Endodermal cell (in vitro differentiated cells): Measurements from ENCODE around the gene ACTL8. TPM values are rescaled to one million over a fixed set of nuclear protein-coding genes. Genes with fewer than 3 reads are reported as not detected.

Source experiments
- DNase-seq: peaks from one replicate; pipeline ENCODE4 v3.0.0-alpha.2; 2017
- H3K27ac ChIP-seq: 2 replicates; pipeline ENCODE4 v1.5.1; 2013; ENCODE audit warnings: mild to moderate bottlenecking, low read depth, low read length, moderate library complexity
- H3K27me3 ChIP-seq: 2 replicates; pipeline ENCODE4 v1.6.1; 2013; ENCODE audit warnings: mild to moderate bottlenecking, low read length, moderate library complexity; ENCODE audit not compliant: insufficient read depth, control insufficient read depth, poor library complexity, severe bottlenecking
- H3K36me3 ChIP-seq: 2 replicates; pipeline ENCODE4 v1.7.0; 2013; ENCODE audit warnings: mild to moderate bottlenecking, low read length, moderate library complexity; ENCODE audit not compliant: control insufficient read depth, insufficient read depth
- H3K4me1 ChIP-seq: one replicate; pipeline ENCODE4 v1.7.0; 2013; ENCODE audit warnings: low read length; ENCODE audit not compliant: control insufficient read depth, insufficient read depth
- H3K4me3 ChIP-seq: 2 replicates; pipeline ENCODE4 v1.5.1; 2013; ENCODE audit warnings: mild to moderate bottlenecking, low read length, moderate library complexity
- H3K9ac ChIP-seq: 2 replicates; pipeline ENCODE4 v1.6.1; 2013; ENCODE audit warnings: mild to moderate bottlenecking, low read length, moderate library complexity; ENCODE audit not compliant: poor library complexity, severe bottlenecking; ENCODE audit errors: extremely low read depth
- H3K9me3 ChIP-seq: 2 replicates; pipeline ENCODE4 v1.6.1; 2013; ENCODE audit warnings: mild to moderate bottlenecking, low read length, moderate library complexity; ENCODE audit not compliant: control insufficient read depth
- H3K27ac Mint-ChIP-seq: 2 replicates; pipeline ENCODE4 v1.8.0; 2020; ENCODE audit warnings: mixed read lengths
- H3K27me3 Mint-ChIP-seq: 2 replicates; pipeline ENCODE4 v1.8.0; 2021; ENCODE audit warnings: mild to moderate bottlenecking, mixed read lengths; ENCODE audit not compliant: insufficient read depth
- H3K36me3 Mint-ChIP-seq: 2 replicates; pipeline ENCODE4 v1.8.0; 2020; ENCODE audit warnings: low read depth, mixed read lengths
- H3K4me1 Mint-ChIP-seq: 2 replicates; pipeline ENCODE4 v1.8.0; 2020; ENCODE audit warnings: mixed read lengths
- H3K4me3 Mint-ChIP-seq: 2 replicates; pipeline ENCODE4 v1.8.0; 2020; ENCODE audit warnings: mild to moderate bottlenecking, moderate library complexity, mixed read lengths
- H3K9me3 Mint-ChIP-seq: 2 replicates; pipeline ENCODE4 v1.8.0; 2020; ENCODE audit warnings: mild to moderate bottlenecking, mixed read lengths
- WGBS, 2 experiments: methylation state at CpG; one replicate each; pipeline versions ENCODE4 v1.1.5 to v1.1.7; 2013; ENCODE audit warnings: missing lambda C conversion rate in 2 of 2, mixed read lengths in 1 of 2; ENCODE audit not compliant: insufficient coverage in 1 of 2, insufficient read length in 1 of 2; 5-methylcytosine and 5-hydroxymethylcytosine counted together
- total RNA-seq, 2 donors: library from RNA; stranded (reverse); fragmentation: NEBNext Ultra II Directional in 1 of 2; extraction: Animal tissue kit (Norgen Biotek cat#: 25700) in 1 of 2; gene quantifications; 2 replicates in 1 of 2; 3 replicates in 1 of 2; pipeline ENCODE4 v1.2.1, GENCODE V29; 2021
- TF ChIP-seq, protein P1 (sequence below): fragments of 200-600 bp; sonication (generic); conservative IDR thresholded peaks from 2 replicates; pipeline ENCODE4 v1.5.0; 2021; ENCODE audit warnings: antibody characterized with exemption, mild to moderate bottlenecking

Gene ACTL8
- total RNA-seq, 2 donors from 2014 or later: not detected

DNA sequence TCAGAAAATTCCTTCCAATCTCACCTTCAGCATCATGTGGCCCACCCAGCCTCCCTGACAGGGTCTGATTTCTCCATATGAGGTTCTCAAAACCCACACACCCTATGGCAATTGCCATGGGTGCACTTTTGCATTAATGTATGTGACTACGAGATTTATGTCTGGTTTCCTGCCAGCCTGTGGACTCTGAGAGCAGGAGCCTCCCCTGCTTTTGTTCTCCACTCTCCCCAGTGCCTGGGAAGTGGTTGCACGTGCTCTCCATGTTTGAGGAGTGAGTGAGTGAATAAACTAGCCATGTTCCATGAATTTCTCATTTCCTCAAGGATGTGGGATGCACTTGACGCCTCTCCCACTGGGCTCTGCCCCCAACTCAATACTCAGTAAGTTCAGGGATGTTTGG is 91.2 kb downstream of the ACTL8 start:
- no peak overlapping the region for H3K4me3 ChIP-seq
- peaks cover 3% of the 10 kb centered on the region for H3K4me1 Mint-ChIP-seq
- H3K27me3 ChIP-seq: no peaks in the 10 kb centered on the region
- peaks cover 3% of the 10 kb centered on the region for H3K27me3 Mint-ChIP-seq
- H3K9ac ChIP-seq: no peak overlapping the region
- no peak overlapping the region for H3K27ac Mint-ChIP-seq
- H3K36me3 ChIP-seq: no peaks in the 10 kb centered on the region
- no peaks in the 10 kb centered on the region for H3K9me3 ChIP-seq
- TF ChIP-seq, protein P1, sequence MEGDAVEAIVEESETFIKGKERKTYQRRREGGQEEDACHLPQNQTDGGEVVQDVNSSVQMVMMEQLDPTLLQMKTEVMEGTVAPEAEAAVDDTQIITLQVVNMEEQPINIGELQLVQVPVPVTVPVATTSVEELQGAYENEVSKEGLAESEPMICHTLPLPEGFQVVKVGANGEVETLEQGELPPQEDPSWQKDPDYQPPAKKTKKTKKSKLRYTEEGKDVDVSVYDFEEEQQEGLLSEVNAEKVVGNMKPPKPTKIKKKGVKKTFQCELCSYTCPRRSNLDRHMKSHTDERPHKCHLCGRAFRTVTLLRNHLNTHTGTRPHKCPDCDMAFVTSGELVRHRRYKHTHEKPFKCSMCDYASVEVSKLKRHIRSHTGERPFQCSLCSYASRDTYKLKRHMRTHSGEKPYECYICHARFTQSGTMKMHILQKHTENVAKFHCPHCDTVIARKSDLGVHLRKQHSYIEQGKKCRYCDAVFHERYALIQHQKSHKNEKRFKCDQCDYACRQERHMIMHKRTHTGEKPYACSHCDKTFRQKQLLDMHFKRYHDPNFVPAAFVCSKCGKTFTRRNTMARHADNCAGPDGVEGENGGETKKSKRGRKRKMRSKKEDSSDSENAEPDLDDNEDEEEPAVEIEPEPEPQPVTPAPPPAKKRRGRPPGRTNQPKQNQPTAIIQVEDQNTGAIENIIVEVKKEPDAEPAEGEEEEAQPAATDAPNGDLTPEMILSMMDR: no peak
- no peak overlapping the region for H3K27ac ChIP-seq
- H3K9me3 Mint-ChIP-seq: no peaks in the 10 kb centered on the region
- no peaks in the 10 kb centered on the region for H3K36me3 Mint-ChIP-seq
- H3K4me3 Mint-ChIP-seq: no peak overlapping the region
- DNase-seq: no peak
- H3K4me1 ChIP-seq: no peaks in the 10 kb centered on the region
- WGBS, 2 experiments: 72 to 78% methylated on average over 2 to 3 of the region's 3 CpGs

DNA sequence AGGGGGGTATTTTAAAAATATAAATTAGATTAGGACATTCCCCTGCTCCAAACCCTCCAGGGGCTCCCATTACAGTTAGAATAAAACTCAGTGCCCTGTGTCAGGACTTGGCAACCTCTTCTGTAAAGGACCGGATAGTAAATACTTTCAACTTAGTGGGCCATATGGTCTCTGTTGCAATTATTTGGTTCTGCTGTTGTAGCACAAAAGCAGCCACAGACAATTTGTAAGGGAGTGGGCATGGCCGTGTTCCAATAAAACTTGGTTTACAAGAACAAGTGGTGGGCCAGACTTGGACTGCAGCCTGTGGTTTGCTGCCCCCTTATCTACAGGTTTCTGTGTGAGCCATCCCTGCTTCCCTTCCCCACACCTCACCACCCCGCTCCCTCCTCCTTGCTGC is 92.0 kb downstream of the ACTL8 start:
- no peaks in the 10 kb centered on the region for H3K36me3 ChIP-seq
- no peaks in the 10 kb centered on the region for H3K9me3 ChIP-seq
- H3K27me3 ChIP-seq: no peaks in the 10 kb centered on the region
- H3K4me3 ChIP-seq: no peak overlapping the region
- no peaks in the 10 kb centered on the region for H3K9me3 Mint-ChIP-seq
- peaks cover 3% of the 10 kb centered on the region for H3K27me3 Mint-ChIP-seq
- TF ChIP-seq, protein P1: no peak
- H3K9ac ChIP-seq: no peak overlapping the region
- no peak overlapping the region for H3K27ac Mint-ChIP-seq
- H3K4me1 ChIP-seq: no peaks in the 10 kb centered on the region
- WGBS, 2 experiments: 85 to 93% methylated on average over 3 of the region's 3 CpGs
- no peaks in the 10 kb centered on the region for H3K36me3 Mint-ChIP-seq
- H3K27ac ChIP-seq: no peak overlapping the region
- no peak overlapping the region for H3K4me3 Mint-ChIP-seq
- H3K4me1 Mint-ChIP-seq: peaks cover 3% of the 10 kb centered on the region
- no peak for DNase-seq

DNA sequence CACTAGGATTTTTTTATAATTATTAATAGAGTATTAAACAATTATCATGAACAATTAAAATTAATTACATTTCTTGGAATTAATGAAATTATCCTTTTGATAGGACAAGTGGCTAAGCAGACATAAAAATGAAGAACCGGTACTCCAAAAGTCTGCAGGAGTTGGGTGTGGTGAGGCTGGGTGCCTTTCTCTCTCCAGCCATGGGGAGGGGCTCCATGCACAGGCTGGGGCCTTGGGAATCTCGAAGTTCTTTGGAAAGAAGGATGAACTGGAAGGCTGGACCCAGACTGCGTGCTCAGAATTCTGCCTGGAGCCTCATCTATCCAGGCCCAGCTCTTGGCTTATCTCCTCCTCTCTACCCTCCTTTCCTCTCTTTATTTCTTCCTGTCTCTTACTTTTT is 94.1 kb downstream of the ACTL8 start:
- no peaks in the 10 kb centered on the region for H3K36me3 Mint-ChIP-seq
- no peaks in the 10 kb centered on the region for H3K9me3 ChIP-seq
- TF ChIP-seq, protein P1: peak; percentile 53
- H3K9ac ChIP-seq: no peak overlapping the region
- H3K4me1 Mint-ChIP-seq: peaks cover 3% of the 10 kb centered on the region
- 86 to 90% methylated on average over 3 of the region's 3 CpGs for WGBS, 2 experiments
- no peaks in the 10 kb centered on the region for H3K9me3 Mint-ChIP-seq
- H3K4me3 Mint-ChIP-seq: no peak overlapping the region
- no peak overlapping the region for H3K27ac ChIP-seq
- no peaks in the 10 kb centered on the region for H3K27me3 ChIP-seq
- no peaks in the 10 kb centered on the region for H3K4me1 ChIP-seq
- no peak for DNase-seq
- H3K4me3 ChIP-seq: no peak overlapping the region
- H3K27me3 Mint-ChIP-seq: no peaks in the 10 kb centered on the region
- no peaks in the 10 kb centered on the region for H3K36me3 ChIP-seq
- no peak overlapping the region for H3K27ac Mint-ChIP-seq
